GM10248 (cell line): ENCODE measurements around the gene CLK2.

Experiments used
- CTCF ChIA-PET: fragments of 300-600 bp; sonication (Branson Sonifier 250); formaldehyde crosslinking; extraction: SDS; loops from one replicate; lab custom pipeline; 2021; ENCODE audit warnings: antibody characterized with exemption; lab: Yijun Ruan, JAX
- POLR2A ChIA-PET: fragments of 350-650 bp; sonication (Branson Sonifier 250); formaldehyde crosslinking; extraction: SDS; loops from one replicate; lab custom pipeline; 2020; ENCODE audit warnings: antibody characterized with exemption; lab: Yijun Ruan, JAX
- DNase-seq: peaks from one replicate; pipeline ENCODE4 v3.0.0; 2012; ENCODE audit errors: extremely low spot score
- TF ChIP-seq, protein P1 (sequence below): IDR thresholded peaks from 2 replicates; pipeline ENCODE4 v1.5.1; 2012; ENCODE audit warnings: mild to moderate bottlenecking, low read depth; ENCODE audit errors: extremely low read depth, missing control alignments, control extremely low read depth

The CLK2 gene

DNA sequence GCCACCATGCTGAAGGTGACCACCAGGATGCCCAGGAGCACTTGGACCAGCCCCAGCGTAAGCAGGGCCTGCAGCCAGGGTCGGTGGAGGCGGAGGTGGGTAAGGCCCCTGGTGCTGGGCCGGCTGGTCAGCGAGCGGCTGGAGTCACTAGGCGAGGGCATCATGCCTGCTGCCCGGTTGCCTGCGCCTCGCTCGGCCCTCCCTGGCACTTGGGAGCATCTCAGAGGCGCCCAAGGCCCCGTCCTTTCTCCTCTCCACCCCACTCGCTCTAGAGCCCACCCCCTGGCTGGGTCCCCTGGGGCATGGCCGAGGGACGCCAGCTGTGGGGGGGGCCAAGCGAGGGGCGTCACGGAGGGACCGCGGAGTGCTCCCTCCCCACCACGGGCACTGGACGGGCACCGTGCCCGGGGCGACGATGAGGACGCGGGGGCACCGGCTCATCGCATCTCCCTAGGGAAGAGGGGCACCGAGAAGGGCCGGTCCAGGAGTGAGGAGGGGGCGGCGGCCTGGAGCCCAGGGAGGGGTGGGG, 18.5 kb downstream of the CLK2 start:
- peak; percentile 34 for DNase-seq
- CTCF ChIA-PET: no interaction called here
- TF ChIP-seq, protein P1, sequence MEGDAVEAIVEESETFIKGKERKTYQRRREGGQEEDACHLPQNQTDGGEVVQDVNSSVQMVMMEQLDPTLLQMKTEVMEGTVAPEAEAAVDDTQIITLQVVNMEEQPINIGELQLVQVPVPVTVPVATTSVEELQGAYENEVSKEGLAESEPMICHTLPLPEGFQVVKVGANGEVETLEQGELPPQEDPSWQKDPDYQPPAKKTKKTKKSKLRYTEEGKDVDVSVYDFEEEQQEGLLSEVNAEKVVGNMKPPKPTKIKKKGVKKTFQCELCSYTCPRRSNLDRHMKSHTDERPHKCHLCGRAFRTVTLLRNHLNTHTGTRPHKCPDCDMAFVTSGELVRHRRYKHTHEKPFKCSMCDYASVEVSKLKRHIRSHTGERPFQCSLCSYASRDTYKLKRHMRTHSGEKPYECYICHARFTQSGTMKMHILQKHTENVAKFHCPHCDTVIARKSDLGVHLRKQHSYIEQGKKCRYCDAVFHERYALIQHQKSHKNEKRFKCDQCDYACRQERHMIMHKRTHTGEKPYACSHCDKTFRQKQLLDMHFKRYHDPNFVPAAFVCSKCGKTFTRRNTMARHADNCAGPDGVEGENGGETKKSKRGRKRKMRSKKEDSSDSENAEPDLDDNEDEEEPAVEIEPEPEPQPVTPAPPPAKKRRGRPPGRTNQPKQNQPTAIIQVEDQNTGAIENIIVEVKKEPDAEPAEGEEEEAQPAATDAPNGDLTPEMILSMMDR: no peak
- POLR2A ChIA-PET: interaction anchor here (0.5 kb wide), 1 partner anchor 37 kb away, joined by 3 read pairs; no protein-coding TSS in a partner anchor

DNA sequence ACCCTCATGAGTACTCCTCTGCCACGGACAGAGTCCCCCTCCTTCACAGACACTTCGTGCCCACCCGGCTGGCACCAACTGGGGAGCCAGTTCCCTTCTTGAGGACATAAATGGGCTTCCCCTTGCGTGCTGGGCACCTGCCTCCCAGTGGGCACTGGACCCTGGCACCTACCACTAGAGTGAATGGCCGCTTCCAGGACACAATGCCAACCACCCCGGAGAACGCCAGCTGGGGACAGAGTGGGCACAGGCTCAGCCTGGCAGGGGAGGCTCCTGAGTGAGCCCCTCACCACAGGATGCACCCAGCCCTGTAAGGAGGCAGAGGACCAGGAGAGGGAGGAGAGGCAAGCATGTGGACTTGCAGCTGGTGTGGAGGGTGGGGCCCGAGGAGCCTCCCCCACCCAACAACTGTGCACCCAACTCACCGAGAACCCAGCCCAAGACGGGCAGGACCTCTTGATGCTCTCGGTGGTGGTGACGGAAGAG, 19.0 kb downstream of the CLK2 start:
- no peak for DNase-seq
- TF ChIP-seq, protein P1: no peak
- ChIA-PET POLR2A (interaction anchor here (0.5 kb wide), 1 partner anchor 38 kb away, joined by 3 read pairs; no protein-coding TSS in a partner anchor), CTCF (interaction anchor here (5.4 kb wide), 1 partner anchor 14 kb away, joined by 154 read pairs; the partner anchor contains the start of gene CLK2)

DNA sequence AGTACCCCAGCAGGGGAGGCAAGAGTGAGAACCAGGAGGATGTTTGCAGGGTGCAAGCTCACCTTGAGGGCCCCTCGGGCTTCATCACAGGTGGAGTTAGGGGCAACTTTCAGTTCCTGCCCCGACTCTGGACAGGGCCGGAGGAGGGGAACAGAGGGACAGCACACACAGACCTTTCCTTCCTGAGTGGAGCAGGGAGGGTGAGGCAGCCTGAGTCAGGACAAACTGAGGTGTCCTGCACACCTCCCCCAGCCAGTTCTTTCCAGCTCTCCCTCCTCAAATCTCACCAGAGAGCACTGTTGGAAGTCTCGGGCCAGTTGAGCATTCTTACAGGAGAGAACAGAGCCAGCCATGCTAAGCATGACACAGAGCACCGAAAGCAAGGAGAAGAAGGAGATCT, 19.5 kb downstream of the CLK2 start:
- TF ChIP-seq, protein P1: no peak
- CTCF ChIA-PET: interaction anchor here (5.4 to 9.8 kb wide), 2 partner anchors 15 to 71 kb away, joined by 150 to 154 read pairs; partner anchors contain the start of genes CLK2 and RUSC1
- no peak for DNase-seq
- POLR2A ChIA-PET: no interaction called here

DNA sequence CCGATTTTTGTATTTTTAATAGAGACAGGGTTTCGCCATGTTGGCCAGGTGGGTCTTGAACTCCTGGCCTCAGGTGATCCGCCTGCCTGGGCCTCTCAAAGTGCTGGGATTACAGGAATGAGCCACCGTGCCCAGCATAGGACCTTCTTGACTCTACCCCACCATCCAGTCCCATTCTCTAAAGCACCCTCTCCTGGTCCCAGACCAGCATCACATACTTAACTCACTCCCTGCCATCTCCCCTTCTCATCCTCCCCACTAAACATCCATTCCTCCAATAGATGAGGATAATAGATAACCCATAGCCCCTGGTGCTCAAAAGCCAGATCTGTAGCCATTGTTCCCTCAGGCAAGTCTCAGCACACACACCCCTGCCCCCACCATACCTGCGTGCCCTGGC, 20.1 kb downstream of the CLK2 start:
- DNase-seq: no peak
- CTCF ChIA-PET: interaction anchor here (5.4 to 9.8 kb wide), 3 partner anchors 15 to 340 kb away, joined by 88 to 154 read pairs (median 150); partner anchors contain the start of genes CLK2 and RUSC1
- TF ChIP-seq, protein P1: no peak
- POLR2A ChIA-PET: no interaction called here

DNA sequence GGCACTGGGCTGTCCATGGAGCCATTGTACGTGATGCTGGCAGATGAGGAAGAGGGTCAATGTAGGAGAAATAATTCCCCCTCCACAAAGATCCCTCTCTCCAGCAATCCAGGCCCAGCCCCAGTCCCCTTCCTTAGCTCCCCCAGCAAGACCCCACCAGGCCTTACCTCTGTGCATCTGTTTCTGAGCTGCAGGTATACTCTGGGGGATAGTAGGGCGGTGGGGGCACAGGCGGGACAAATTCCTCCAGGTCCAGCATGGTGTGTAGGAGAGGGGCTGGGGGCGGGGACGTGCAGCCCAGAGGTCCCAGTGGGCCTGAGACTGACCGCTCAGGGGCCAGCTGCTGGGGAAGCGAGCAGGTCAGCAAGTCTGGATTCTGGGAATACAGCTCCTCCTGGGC, 21.7 kb downstream of the CLK2 start:
- TF ChIP-seq, protein P1: no peak
- ChIA-PET POLR2A (interaction anchor here (0.5 to 2.7 kb wide), 4 partner anchors 10 to 733 kb away, joined by 3 to 11 read pairs (median 6); partner anchors contain the start of genes CHRNB2 and SCAMP3), CTCF (interaction anchor here (0.6 to 9.8 kb wide), 62 partner anchors 9 to 815 kb away, joined by 3 to 154 read pairs (median 6); partner anchors contain the start of genes ASH1L, CLK2, FDPS and HCN3)
- DNase-seq: no peak

DNA sequence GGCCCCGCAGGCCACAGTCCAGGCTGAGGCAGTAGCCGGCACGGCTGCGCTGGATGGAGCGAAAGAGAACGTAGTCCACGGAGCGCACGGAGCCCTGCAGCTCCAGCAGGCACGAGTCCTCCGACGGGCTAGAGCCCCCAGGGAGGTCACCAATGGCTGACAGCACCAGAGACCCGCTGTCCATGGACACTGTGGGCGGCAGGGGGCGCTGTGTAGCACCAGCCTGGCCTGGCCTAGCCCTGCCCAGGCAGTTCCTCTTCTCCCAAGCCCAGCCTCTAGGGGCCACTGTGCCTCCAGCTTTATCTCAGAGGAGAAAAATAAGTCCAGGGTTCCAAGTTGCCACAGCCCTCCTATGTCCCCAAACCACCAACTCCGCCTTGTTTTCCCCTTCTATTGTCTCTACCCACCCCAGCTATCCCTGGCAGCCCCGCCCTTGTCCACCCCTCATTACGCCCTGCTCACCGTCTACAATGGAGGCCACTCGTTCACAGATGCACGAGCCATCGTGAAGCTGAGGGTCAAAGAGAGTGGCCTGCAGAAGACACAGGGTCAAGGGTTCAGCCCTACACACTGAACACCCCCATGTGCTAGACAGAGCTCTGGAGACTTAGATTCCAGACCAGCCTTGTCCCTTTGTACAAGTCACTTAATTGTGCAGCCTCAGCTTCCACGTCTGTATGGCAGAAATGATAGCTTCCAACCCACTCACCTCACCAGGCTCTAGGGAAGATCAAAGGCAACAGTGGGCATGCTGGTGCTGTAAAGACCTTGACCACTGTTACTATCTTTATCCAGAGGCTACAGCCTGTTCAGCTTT, 22.5 kb downstream of the CLK2 start:
- DNase-seq: peak; percentile 96
- TF ChIP-seq, protein P1: peak; percentile 100
- POLR2A ChIA-PET: interaction anchor here (0.5 to 2.7 kb wide), 4 partner anchors 9 to 734 kb away, joined by 3 to 11 read pairs (median 6); partner anchors contain the start of genes CHRNB2 and SCAMP3
- CTCF ChIA-PET: interaction anchor here (0.6 to 9.8 kb wide), 93 partner anchors 10 to 815 kb away, joined by 3 to 154 read pairs (median 5); partner anchors contain the start of genes ASH1L, CLK2, FDPS and HCN3
